Lower leg skin (tissue), 3 donors: ENCODE data around the gene LYL1.

Experiments used
- POLR2A ChIP-seq, 2 donors: fragments of 450-650 bp; IDR thresholded peaks; one replicate each; pipeline ENCODE4 v1.6.1; 2016 to 2017; ENCODE audit warnings: antibody characterized with exemption in 2 of 2, mild to moderate bottlenecking in 1 of 2, moderate library complexity in 1 of 2
- TF ChIP-seq, protein P1 (sequence below), 3 donors: fragments of 450-650 bp; IDR thresholded peaks; one replicate each; pipeline ENCODE4 v1.5.1; 2016; ENCODE audit warnings: antibody characterized with exemption in 3 of 3, mild to moderate bottlenecking in 3 of 3, moderate library complexity in 2 of 3

DNA sequence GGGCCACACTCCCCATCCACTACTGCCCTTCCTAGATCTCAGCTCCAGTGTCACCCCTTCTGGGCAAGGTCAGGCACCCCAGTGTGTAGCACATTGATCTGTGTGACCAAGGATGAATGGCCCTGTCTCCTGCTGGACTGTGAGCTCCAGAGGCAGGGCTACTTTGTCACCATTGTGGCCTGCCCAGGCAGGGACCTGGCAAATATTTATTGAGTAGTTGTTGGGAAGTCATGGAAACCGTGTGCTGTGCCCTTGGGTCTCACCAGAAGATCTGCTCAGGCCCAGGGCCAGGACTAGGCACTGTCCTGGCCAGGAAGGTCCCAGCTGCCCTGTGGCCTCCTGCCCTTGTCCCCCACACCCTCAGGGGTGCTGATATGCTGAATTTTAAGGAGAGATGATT lies 25.9 kb upstream of the LYL1 start:
- no peak for TF ChIP-seq POLR2A (IDR thresholded peaks at IDR 0.05)
- TF ChIP-seq, protein P1, sequence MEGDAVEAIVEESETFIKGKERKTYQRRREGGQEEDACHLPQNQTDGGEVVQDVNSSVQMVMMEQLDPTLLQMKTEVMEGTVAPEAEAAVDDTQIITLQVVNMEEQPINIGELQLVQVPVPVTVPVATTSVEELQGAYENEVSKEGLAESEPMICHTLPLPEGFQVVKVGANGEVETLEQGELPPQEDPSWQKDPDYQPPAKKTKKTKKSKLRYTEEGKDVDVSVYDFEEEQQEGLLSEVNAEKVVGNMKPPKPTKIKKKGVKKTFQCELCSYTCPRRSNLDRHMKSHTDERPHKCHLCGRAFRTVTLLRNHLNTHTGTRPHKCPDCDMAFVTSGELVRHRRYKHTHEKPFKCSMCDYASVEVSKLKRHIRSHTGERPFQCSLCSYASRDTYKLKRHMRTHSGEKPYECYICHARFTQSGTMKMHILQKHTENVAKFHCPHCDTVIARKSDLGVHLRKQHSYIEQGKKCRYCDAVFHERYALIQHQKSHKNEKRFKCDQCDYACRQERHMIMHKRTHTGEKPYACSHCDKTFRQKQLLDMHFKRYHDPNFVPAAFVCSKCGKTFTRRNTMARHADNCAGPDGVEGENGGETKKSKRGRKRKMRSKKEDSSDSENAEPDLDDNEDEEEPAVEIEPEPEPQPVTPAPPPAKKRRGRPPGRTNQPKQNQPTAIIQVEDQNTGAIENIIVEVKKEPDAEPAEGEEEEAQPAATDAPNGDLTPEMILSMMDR (IDR thresholded peaks at IDR 0.05), result no peak
